ENCODE data around the gene UACA.

UACA gene

GRCh38 chr15:70765504-70766281, 2.3 kb upstream of the UACA start:
- no peak overlapping the region for H3K4me3 ChIP-seq (replicated peaks in 1 of 2; ENCODE audit: low read depth in 2 of 2, low read length in 2 of 2)
- peak; percentile 31 to 56 for DNase-seq (ENCODE audit: low read depth in 2 of 2)
- no peak for TF ChIP-seq CTCF (IDR thresholded peaks at IDR 0.05; ENCODE audit: low read depth, low read length)

GRCh38 chr15:70763950-70764730, 782 bp upstream of the UACA start:
- TF ChIP-seq CTCF (IDR thresholded peaks at IDR 0.05; ENCODE audit: low read depth, low read length), result no peak
- no peak for DNase-seq (ENCODE audit: low read depth in 2 of 2)
- peak overlapping the region; percentile 91 to 94 for H3K4me3 ChIP-seq (replicated peaks in 1 of 2; ENCODE audit: low read depth in 2 of 2, low read length in 2 of 2)

- H3K4me3 ChIP-seq (replicated peaks in 1 of 2; ENCODE audit: low read depth in 2 of 2, low read length in 2 of 2), result peak overlapping the region; percentile 91 to 94
- DNase-seq (ENCODE audit: low read depth in 2 of 2), result peak; percentile 62 to 80
- TF ChIP-seq CTCF (IDR thresholded peaks at IDR 0.05; ENCODE audit: low read depth, low read length), result no peak
These were observed 764 bp downstream of the UACA start for GRCh38 chr15:70762469-70763119.

- peak overlapping the region; percentile 91 to 94 for H3K4me3 ChIP-seq (replicated peaks in 1 of 2; ENCODE audit: low read depth in 2 of 2, low read length in 2 of 2)
- DNase-seq (ENCODE audit: low read depth in 2 of 2), result peak; percentile 19 to 32
- TF ChIP-seq CTCF (IDR thresholded peaks at IDR 0.05; ENCODE audit: low read depth, low read length), result no peak
These were observed 1.4 kb downstream of the UACA start for GRCh38 chr15:70761931-70762468.

GRCh38 chr15:70761046-70761445, 2.3 kb downstream of the UACA start:
- DNase-seq (ENCODE audit: low read depth in 2 of 2), result peak in 1 of 2 donors; percentile 29
- peak overlapping the region in 1 of 2 donors; percentile 21 for H3K4me3 ChIP-seq (replicated peaks in 1 of 2; ENCODE audit: low read depth in 2 of 2, low read length in 2 of 2)
- TF ChIP-seq CTCF (IDR thresholded peaks at IDR 0.05; ENCODE audit: low read depth, low read length), result no peak

- TF ChIP-seq CTCF (IDR thresholded peaks at IDR 0.05; ENCODE audit: low read depth, low read length), result no peak
- H3K4me3 ChIP-seq (replicated peaks in 1 of 2; ENCODE audit: low read depth in 2 of 2, low read length in 2 of 2), result no peak overlapping the region
- DNase-seq (ENCODE audit: low read depth in 2 of 2), result no peak
These were observed 4.4 kb downstream of the UACA start for GRCh38 chr15:70758790-70759462.
